PFSK-1 (cell line): Measurements from ENCODE around the gene SLC50A1.

Experiments used
- FOXP2 ChIP-seq: optimal IDR thresholded peaks from 2 replicates; pipeline ENCODE3; 2011; ENCODE audit warnings: borderline replicate concordance, control low read depth, inconsistent platforms; ENCODE audit not compliant: insufficient read depth; ENCODE audit errors: extremely low read length, extremely low read depth
- POLR2AphosphoS5 ChIP-seq: IDR thresholded peaks from 2 replicates; pipeline ENCODE4 v1.6.1; 2012; ENCODE audit warnings: low read depth, mild to moderate bottlenecking, control low read depth, low read length, moderate library complexity
- REST ChIP-seq, 2 experiments: IDR thresholded peaks; 2 replicates each; pipeline versions ENCODE4 v1.6.1 to v1.8.0; 2011 to 2012; ENCODE audit warnings: low read depth in 2 of 2, low read length in 2 of 2, control low read depth in 1 of 2, inconsistent platforms in 1 of 2, mild to moderate bottlenecking in 1 of 2, moderate library complexity in 1 of 2; ENCODE audit not compliant: insufficient read depth in 1 of 2
- SIN3A ChIP-seq: IDR thresholded peaks from 2 replicates; pipeline ENCODE4 v1.6.1; 2012; ENCODE audit warnings: mild to moderate bottlenecking, low read length, moderate library complexity, borderline replicate concordance; ENCODE audit not compliant: insufficient read depth
- TAF1 ChIP-seq: IDR thresholded peaks from 2 replicates; pipeline ENCODE4 v1.6.1; 2012; ENCODE audit warnings: low read length, control low read depth, borderline replicate concordance; ENCODE audit not compliant: insufficient read depth

Gene SLC50A1

DNA sequence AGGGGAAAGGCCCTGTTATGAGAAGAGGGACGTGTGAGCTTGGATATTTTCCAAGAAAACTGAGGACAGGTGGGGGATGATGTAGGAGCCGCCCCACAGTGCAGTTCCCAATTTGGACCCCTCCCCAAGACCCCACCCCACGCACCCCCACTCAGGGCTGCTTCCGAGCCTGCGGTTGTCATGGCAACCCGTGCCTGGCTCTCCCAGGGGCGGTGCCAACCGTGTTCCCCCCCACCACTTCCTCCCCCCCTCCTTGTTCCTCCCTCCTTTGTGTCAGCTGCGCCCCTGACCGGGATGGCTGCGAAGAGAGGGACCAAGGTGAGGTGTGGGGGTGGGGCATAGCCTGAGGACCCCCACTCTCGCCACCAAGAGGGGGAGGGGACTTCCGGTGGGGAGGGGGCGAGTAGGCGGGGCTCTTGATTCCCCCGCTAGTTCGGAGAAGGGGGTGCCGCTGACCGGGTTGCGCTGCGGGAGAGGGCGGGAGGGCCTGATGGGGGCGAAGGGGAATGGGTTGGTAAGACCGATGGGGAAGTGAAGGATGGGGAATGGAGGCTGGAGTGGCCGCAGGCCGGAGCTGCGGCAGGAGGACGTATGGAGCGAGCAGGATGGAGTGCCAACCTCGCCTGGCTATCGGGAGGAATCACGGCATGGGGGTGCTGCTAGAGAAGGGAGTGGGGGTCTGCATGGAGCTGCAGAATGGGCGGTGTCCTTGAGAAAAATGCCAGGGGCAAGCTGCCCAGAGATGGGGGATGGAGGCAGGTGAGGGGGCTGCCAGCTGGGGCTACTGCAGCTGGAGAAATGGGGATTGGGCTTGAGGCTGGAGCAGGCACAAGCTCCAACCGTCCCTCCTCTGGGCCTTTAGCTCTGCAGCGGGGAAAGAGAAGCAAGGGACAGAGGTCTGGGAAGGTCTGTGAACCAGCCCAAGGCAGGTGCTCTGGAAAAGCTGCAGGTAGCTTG is 39.0 kb downstream of the SLC50A1 start:
- TF ChIP-seq SIN3A (no peak), FOXP2 (no peak), REST (IDR thresholded peaks at IDR 0.05; ENCODE audit: insufficient read depth in 1 of 2, low read depth in 2 of 2, low read length in 2 of 2) (no peak), TAF1 (no peak), POLR2AphosphoS5 (no peak)

- no peak for TF ChIP-seq FOXP2
- TF ChIP-seq TAF1, result no peak
- TF ChIP-seq POLR2AphosphoS5, result no peak
- no peak for TF ChIP-seq SIN3A
- TF ChIP-seq REST (IDR thresholded peaks at IDR 0.05; ENCODE audit: insufficient read depth in 1 of 2, low read depth in 2 of 2, low read length in 2 of 2), result no peak
Observed at GRCh38 chr1:155175281-155175926, 39.8 kb downstream of the SLC50A1 start.

GRCh38 chr1:155175927-155176371 is 40.3 kb downstream of the SLC50A1 start:
- no peak for TF ChIP-seq TAF1

- TF ChIP-seq SIN3A (no peak), REST (IDR thresholded peaks at IDR 0.05; ENCODE audit: insufficient read depth in 1 of 2, low read depth in 2 of 2, low read length in 2 of 2) (no peak), FOXP2 (no peak), TAF1 (no peak), POLR2AphosphoS5 (no peak)
Observed at GRCh38 chr1:155176544-155177071, 41.0 kb downstream of the SLC50A1 start.

- no peak for TF ChIP-seq FOXP2
- no peak for TF ChIP-seq REST (IDR thresholded peaks at IDR 0.05; ENCODE audit: insufficient read depth in 1 of 2, low read depth in 2 of 2, low read length in 2 of 2)
- no peak for TF ChIP-seq POLR2AphosphoS5
- no peak for TF ChIP-seq TAF1
- no peak for TF ChIP-seq SIN3A
Observed at GRCh38 chr1:155177192-155177917, 41.7 kb downstream of the SLC50A1 start.
